ENCODE data around the gene CDSN.
"Not testable (repeated sequence)": the region's sequence is repeated elsewhere in the genome, so short reads cannot be mapped to it uniquely, and the experiment has no call there.

Gene CDSN

GRCh38 chr6:31083742-31084354 lies 36.4 kb downstream of the CDSN start:
- peaks cover 30% of the 10 kb centered on the region for H3K27me3 Mint-ChIP-seq
- H3K9me3 Mint-ChIP-seq = no peaks in the 10 kb centered on the region
- no peak overlapping the region for H3K27ac Mint-ChIP-seq (ENCODE audit: low read depth)
- no peaks in the 10 kb centered on the region for H3K36me3 Mint-ChIP-seq (ENCODE audit: insufficient read depth)
- ATAC-seq (replicated peaks; ENCODE audit: extremely low read depth, poor library complexity, severe bottlenecking) (no peak), DNase-seq (ENCODE audit: low spot score in 2 of 2) (no peak)
- H3K4me1 Mint-ChIP-seq = peaks cover 17% of the 10 kb centered on the region
- H3K4me3 Mint-ChIP-seq = no peak overlapping the region

- ATAC-seq (replicated peaks; ENCODE audit: extremely low read depth, poor library complexity, severe bottlenecking) (no peak), DNase-seq (ENCODE audit: low spot score in 2 of 2) (no peak)
- Mint-ChIP-seq H3K4me3 (no peak overlapping the region), H3K4me1 (peaks cover 9% of the 10 kb centered on the region), H3K27me3 (peaks cover 18% of the 10 kb centered on the region), H3K36me3 (ENCODE audit: insufficient read depth) (no peaks in the 10 kb centered on the region), H3K9me3 (no peaks in the 10 kb centered on the region), H3K27ac (ENCODE audit: low read depth) (no peak overlapping the region)
These were observed 38.4 kb downstream of the CDSN start for GRCh38 chr6:31081872-31082271.

- no peak overlapping the region for H3K27ac Mint-ChIP-seq (ENCODE audit: low read depth)
These were observed 40.5 kb downstream of the CDSN start for GRCh38 chr6:31079656-31080261.

DNA sequence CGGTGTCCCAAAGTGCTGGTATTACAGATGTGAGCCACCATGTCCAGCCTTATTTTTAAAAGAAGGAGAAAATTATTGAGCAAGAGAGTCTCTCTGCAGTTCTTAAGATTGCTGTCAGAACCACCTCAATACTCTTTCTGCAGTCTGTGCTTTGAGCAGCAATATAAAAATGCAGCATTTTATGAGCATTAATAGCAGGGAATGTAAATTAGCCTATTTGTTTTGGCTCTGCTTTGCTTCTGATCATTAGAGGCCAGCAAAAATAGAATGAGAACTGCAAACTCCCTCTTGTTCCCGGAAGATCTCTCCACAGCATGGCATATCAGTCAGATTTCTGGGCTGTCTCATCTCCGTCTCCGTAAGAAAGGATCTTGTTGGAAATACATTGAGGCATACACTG lies 43.6 kb downstream of the CDSN start:
- Mint-ChIP-seq H3K4me1 (peaks cover 9% of the 10 kb centered on the region), H3K36me3 (ENCODE audit: insufficient read depth) (no peaks in the 10 kb centered on the region), H3K4me3 (no peak overlapping the region), H3K9me3 (no peaks in the 10 kb centered on the region), H3K27me3 (no peaks in the 10 kb centered on the region), H3K27ac (ENCODE audit: low read depth) (no peak overlapping the region)
- DNase-seq (ENCODE audit: low spot score in 2 of 2) (no peak), ATAC-seq (replicated peaks; ENCODE audit: extremely low read depth, poor library complexity, severe bottlenecking) (no peak)

More at GRCh38 chr6:31079656-31080261, 40.5 kb downstream of the CDSN start:
- no peaks in the 10 kb centered on the region for H3K36me3 Mint-ChIP-seq (ENCODE audit: insufficient read depth)
- peak overlapping the region; percentile 48 for H3K4me3 Mint-ChIP-seq
- ATAC-seq (replicated peaks; ENCODE audit: extremely low read depth, poor library complexity, severe bottlenecking) (peak; percentile 67), DNase-seq (ENCODE audit: low spot score in 2 of 2) (peak; percentile 38 to 56)
- peaks cover 9% of the 10 kb centered on the region for H3K4me1 Mint-ChIP-seq
- H3K9me3 Mint-ChIP-seq = no peaks in the 10 kb centered on the region
- H3K27me3 Mint-ChIP-seq = peaks cover 5% of the 10 kb centered on the region

GRCh38 chr6:31075528-31075927 lies 44.7 kb downstream of the CDSN start:
- Mint-ChIP-seq H3K4me3 (no peak overlapping the region), H3K4me1 (peaks cover 9% of the 10 kb centered on the region), H3K27me3 (no peaks in the 10 kb centered on the region), H3K36me3 (ENCODE audit: insufficient read depth) (no peaks in the 10 kb centered on the region), H3K9me3 (no peaks in the 10 kb centered on the region), H3K27ac (ENCODE audit: low read depth) (no peak overlapping the region)
- no peak for ATAC-seq (replicated peaks; ENCODE audit: extremely low read depth, poor library complexity, severe bottlenecking)
- no peak for DNase-seq (ENCODE audit: low spot score in 2 of 2)

DNA sequence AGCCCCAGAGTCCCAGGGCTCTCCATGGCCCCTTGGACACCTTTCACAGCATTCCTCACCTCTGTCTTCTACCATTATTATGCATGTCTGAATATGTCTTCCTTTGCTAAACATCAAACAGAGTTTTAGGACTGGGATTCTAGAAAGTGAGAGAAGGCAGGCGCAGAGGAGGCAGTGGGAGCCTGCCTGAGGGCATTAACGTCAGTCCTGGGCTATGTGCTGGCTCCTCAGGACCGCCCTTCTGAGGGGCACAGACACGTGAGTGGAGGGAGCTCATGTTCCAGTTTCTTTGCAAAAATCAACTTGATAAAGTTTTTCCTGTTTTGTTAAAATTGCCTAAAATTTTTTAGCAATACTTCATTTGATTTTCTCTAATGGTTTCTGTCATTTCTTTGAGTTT lies 45.8 kb downstream of the CDSN start:
- H3K36me3 Mint-ChIP-seq (ENCODE audit: insufficient read depth) = no peaks in the 10 kb centered on the region
- peaks cover 2% of the 10 kb centered on the region for H3K4me1 Mint-ChIP-seq
- ATAC-seq (replicated peaks; ENCODE audit: extremely low read depth, poor library complexity, severe bottlenecking) (no peak), DNase-seq (ENCODE audit: low spot score in 2 of 2) (no peak)
- H3K9me3 Mint-ChIP-seq = no peaks in the 10 kb centered on the region
- no peak overlapping the region for H3K4me3 Mint-ChIP-seq
- H3K27me3 Mint-ChIP-seq = no peaks in the 10 kb centered on the region
- H3K27ac Mint-ChIP-seq (ENCODE audit: low read depth) = no peak overlapping the region

DNA sequence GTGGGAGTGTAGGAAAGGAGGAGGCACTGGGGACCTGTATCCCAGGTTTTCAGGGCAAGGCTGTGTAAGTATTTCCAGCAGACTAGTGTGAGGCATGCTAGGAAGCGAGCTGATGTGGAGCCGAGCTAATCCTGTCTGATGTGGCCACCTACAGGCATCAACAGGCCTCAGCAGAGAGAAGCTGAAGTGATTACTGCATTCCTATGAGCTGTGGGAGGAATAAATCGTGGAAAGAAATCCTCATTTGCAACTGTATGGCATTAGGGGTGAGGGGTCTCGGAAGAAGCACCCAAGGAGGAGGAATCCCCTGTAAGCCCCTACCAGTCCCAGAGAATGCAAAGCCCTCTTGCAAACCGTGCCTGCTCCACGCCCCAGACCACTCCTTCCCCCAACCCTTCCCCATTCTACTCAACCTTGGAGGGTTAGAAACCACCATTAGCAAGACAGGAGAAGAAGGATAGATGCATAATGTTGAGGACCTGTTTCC lies 49.5 kb downstream of the CDSN start:
- ATAC-seq (replicated peaks; ENCODE audit: extremely low read depth, poor library complexity, severe bottlenecking) (no peak), DNase-seq (ENCODE audit: low spot score in 2 of 2) (no peak)
- Mint-ChIP-seq H3K4me1 (no peaks in the 10 kb centered on the region), H3K27ac (ENCODE audit: low read depth) (no peak overlapping the region), H3K4me3 (no peak overlapping the region), H3K9me3 (no peaks in the 10 kb centered on the region), H3K27me3 (no peaks in the 10 kb centered on the region), H3K36me3 (ENCODE audit: insufficient read depth) (no peaks in the 10 kb centered on the region)

- peaks cover 5% of the 10 kb centered on the region for H3K27me3 Mint-ChIP-seq
- H3K9me3 Mint-ChIP-seq = no peaks in the 10 kb centered on the region
- no peak overlapping the region for H3K27ac Mint-ChIP-seq (ENCODE audit: low read depth)
- DNase-seq (ENCODE audit: low spot score in 2 of 2) (peak; percentile 52 to 60), ATAC-seq (replicated peaks; ENCODE audit: extremely low read depth, poor library complexity, severe bottlenecking) (peak; percentile 86)
- no peak overlapping the region for H3K4me3 Mint-ChIP-seq
- no peaks in the 10 kb centered on the region for H3K4me1 Mint-ChIP-seq
- no peaks in the 10 kb centered on the region for H3K36me3 Mint-ChIP-seq (ENCODE audit: insufficient read depth)
These were observed 51.4 kb downstream of the CDSN start for GRCh38 chr6:31068669-31069340.

DNA sequence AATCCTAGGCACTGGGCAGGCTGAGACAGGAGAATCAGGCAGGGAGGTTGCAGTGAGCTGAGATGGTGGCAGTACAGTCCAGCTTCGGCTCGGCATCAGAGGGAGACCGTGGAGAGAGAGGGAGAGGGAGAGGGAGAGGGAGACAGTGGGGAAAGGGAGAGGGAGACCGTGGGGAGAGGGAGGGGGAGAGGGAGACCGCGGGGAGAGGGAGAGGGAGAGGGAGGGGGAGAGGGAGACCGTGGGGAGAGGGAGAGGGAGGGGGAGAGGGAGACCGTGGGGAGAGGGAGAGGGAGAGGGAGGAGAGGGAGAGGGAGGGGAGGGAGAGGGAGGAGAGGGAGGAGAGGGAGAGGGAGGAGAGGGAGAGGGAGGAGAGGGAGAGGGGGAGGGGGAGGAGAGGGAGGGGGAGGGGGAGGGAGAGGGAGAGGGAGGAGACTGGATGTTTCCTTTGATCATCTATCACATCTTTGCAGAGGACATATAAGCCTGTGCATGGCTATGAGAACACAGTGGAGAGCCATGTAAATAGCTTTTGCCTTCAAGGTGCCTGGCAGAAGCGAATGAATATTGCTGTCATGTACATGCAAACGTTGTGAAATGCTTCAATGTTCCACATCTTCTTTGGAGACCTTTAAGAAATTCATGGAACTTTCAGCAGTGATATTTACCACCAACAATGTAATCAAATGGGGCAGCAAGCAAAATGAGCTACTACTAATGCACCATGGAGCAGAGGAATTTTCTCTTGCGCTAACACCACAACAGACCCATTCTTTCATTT lies 52.2 kb downstream of the CDSN start:
- not testable (repeated sequence) for H3K4me1 Mint-ChIP-seq; DNase-seq (ENCODE audit: low spot score in 2 of 2); H3K4me3 Mint-ChIP-seq; H3K36me3 Mint-ChIP-seq (ENCODE audit: insufficient read depth); H3K9me3 Mint-ChIP-seq; H3K27ac Mint-ChIP-seq (ENCODE audit: low read depth); ATAC-seq (replicated peaks; ENCODE audit: extremely low read depth, poor library complexity, severe bottlenecking)
- H3K27me3 Mint-ChIP-seq = peaks cover 12% of the 10 kb centered on the region

GRCh38 chr6:31067028-31067427 lies 53.2 kb downstream of the CDSN start:
- H3K4me3 Mint-ChIP-seq; H3K27ac Mint-ChIP-seq (ENCODE audit: low read depth): not testable (repeated sequence)

GRCh38 chr6:31065556-31065955 lies 54.7 kb downstream of the CDSN start:
- no peak for ATAC-seq (replicated peaks; ENCODE audit: extremely low read depth, poor library complexity, severe bottlenecking)
- H3K9me3 Mint-ChIP-seq = no peaks in the 10 kb centered on the region
- peaks cover 30% of the 10 kb centered on the region for H3K27me3 Mint-ChIP-seq
- no peaks in the 10 kb centered on the region for H3K36me3 Mint-ChIP-seq (ENCODE audit: insufficient read depth)
- H3K27ac Mint-ChIP-seq (ENCODE audit: low read depth) = no peak overlapping the region
- no peak overlapping the region for H3K4me3 Mint-ChIP-seq
- DNase-seq (ENCODE audit: low spot score in 2 of 2) = no peak
- no peaks in the 10 kb centered on the region for H3K4me1 Mint-ChIP-seq

More at GRCh38 chr6:31067028-31067427, 53.2 kb downstream of the CDSN start:
- H3K27me3 Mint-ChIP-seq = peaks cover 22% of the 10 kb centered on the region
- H3K9me3 Mint-ChIP-seq; ATAC-seq (replicated peaks; ENCODE audit: extremely low read depth, poor library complexity, severe bottlenecking); H3K4me1 Mint-ChIP-seq; H3K36me3 Mint-ChIP-seq (ENCODE audit: insufficient read depth); DNase-seq (ENCODE audit: low spot score in 2 of 2): not testable (repeated sequence)

Measured in central memory CD8-positive, alpha-beta T cell (primary cell).